Endothelial cell of umbilical vein (primary cell): ENCODE data around the gene PCNA. TPM values are rescaled to one million over a fixed set of nuclear protein-coding genes. Genes with fewer than 3 reads are reported as not detected.

Source experiments
- BruUV-seq: library from RNA; stranded (reverse); fragments of 400-500 nt; replicated peaks from 2 replicates; lab custom pipeline; 2021; lab: Mats Ljungman, UMichigan
- CTCF ChIA-PET: fragments of 300-600, 350-600 bp; sonication (Branson Sonifier 250); formaldehyde crosslinking; loops from one replicate; lab custom pipeline; 2021; ENCODE audit warnings: antibody characterized with exemption, inconsistent platforms; lab: Charles Lee
- POLR2A ChIA-PET: fragments of 300-600, 350-600 bp; sonication (Branson Sonifier 250); formaldehyde crosslinking; loops from one replicate; lab custom pipeline; 2021; ENCODE audit warnings: antibody characterized with exemption, inconsistent platforms; lab: Charles Lee
- DNase-seq: peaks from one replicate; pipeline ENCODE4 v3.0.0-alpha.2; 2011; ENCODE audit warnings: low read depth, low spot score
- FAIRE-seq: peaks from 2 replicates; lab custom pipeline; 2011; peaks lifted over from hg19 to GRCh38; lab: Jason Lieb, UNC
- H2AFZ ChIP-seq: 2 replicates; pipeline ENCODE4 v1.6.0; 2012; ENCODE audit warnings: low read depth, low read length, control low read depth, inconsistent platforms
- H3K27ac ChIP-seq: 2 replicates; pipeline ENCODE4 v1.5.1; 2011; ENCODE audit warnings: low read depth, mild to moderate bottlenecking, control low read depth, low read length, moderate library complexity; ENCODE audit not compliant: insufficient read depth
- H3K27me3 ChIP-seq, 2 experiments: 2 replicates each; pipeline versions ENCODE4 v1.6.0 to v1.6.1; 2011; ENCODE audit warnings: low read length in 2 of 2, mixed read lengths in 1 of 2; ENCODE audit not compliant: control insufficient read depth in 2 of 2, insufficient read depth in 2 of 2
- H3K36me3 ChIP-seq, 2 experiments: 2 replicates in 1 of 2; 3 replicates in 1 of 2; pipeline ENCODE4 v1.5.1; 2011; ENCODE audit warnings: low read length in 2 of 2, mild to moderate bottlenecking in 1 of 2, moderate library complexity in 1 of 2; ENCODE audit not compliant: control insufficient read depth in 2 of 2, insufficient read depth in 2 of 2; ENCODE audit errors: extremely low read depth in 1 of 2
- H3K4me1 ChIP-seq: 3 replicates; pipeline ENCODE4 v1.5.1; 2011; ENCODE audit warnings: mild to moderate bottlenecking, low read length; ENCODE audit not compliant: control insufficient read depth, insufficient read depth; ENCODE audit errors: extremely low read depth
- H3K4me2 ChIP-seq: 2 replicates; pipeline ENCODE4 v1.6.1; 2011; ENCODE audit warnings: low read length, control low read depth, mixed read lengths; ENCODE audit not compliant: insufficient read depth
- H3K4me3 ChIP-seq, 3 experiments: fragments of 200-600 bp in 1 of 3; sonication (generic), shearing (Covaris generic) in 1 of 3; replicated peaks in 1 of 3; 2 replicates each; pipeline ENCODE4 v1.5.1; 2011 to 2016; ENCODE audit warnings: control low read depth in 3 of 3, low read length in 3 of 3, mild to moderate bottlenecking in 2 of 3, inconsistent platforms in 1 of 3, low read depth in 1 of 3, moderate library complexity in 1 of 3; ENCODE audit not compliant: insufficient read depth in 1 of 3
- H3K79me2 ChIP-seq: 2 replicates; pipeline ENCODE4 v1.6.0; 2012; ENCODE audit warnings: low read length, inconsistent platforms; ENCODE audit not compliant: control insufficient read depth, insufficient read depth
- H3K9ac ChIP-seq: replicated peaks from 2 replicates; pipeline ENCODE3; 2011; ENCODE audit warnings: low read length, control low read depth; ENCODE audit not compliant: insufficient read depth; ENCODE audit errors: extremely low read depth
- H3K9me1 ChIP-seq: replicated peaks from 3 replicates; pipeline ENCODE4 v1.6.0; 2011; ENCODE audit warnings: mild to moderate bottlenecking, low read length; ENCODE audit not compliant: control insufficient read depth, insufficient read depth; ENCODE audit errors: extremely low read depth
- H3K9me3 ChIP-seq: replicated peaks from 2 replicates; pipeline ENCODE4 v1.5.1; 2012; ENCODE audit warnings: low read length, inconsistent platforms; ENCODE audit not compliant: control insufficient read depth, insufficient read depth
- H4K20me1 ChIP-seq: replicated peaks from 2 replicates; pipeline ENCODE3; 2011; ENCODE audit warnings: mild to moderate bottlenecking, low read length; ENCODE audit not compliant: control insufficient read depth, insufficient read depth; ENCODE audit errors: extremely low read depth
- EZH2 ChIP-seq: IDR thresholded peaks from 2 replicates; pipeline ENCODE4 v1.6.1; 2012; ENCODE audit warnings: borderline replicate concordance, low read depth, mild to moderate bottlenecking, moderate library complexity, low read length, inconsistent platforms; ENCODE audit not compliant: severe bottlenecking
- FOS ChIP-seq: IDR thresholded peaks from 2 replicates; pipeline ENCODE4 v1.6.1; 2011; ENCODE audit warnings: mild to moderate bottlenecking, low read length, moderate library complexity, borderline replicate concordance; ENCODE audit not compliant: insufficient read depth
- GATA2 ChIP-seq: IDR thresholded peaks from 2 replicates; pipeline ENCODE4 v1.7.0; 2011; ENCODE audit warnings: low read depth, mild to moderate bottlenecking, moderate library complexity, mixed read lengths, low read length; ENCODE audit not compliant: insufficient read length, insufficient read depth
- JUN ChIP-seq: IDR thresholded peaks from 2 replicates; pipeline ENCODE4 v1.6.1; 2011; ENCODE audit warnings: borderline replicate concordance, low read depth; ENCODE audit not compliant: insufficient read length, insufficient read depth
- MYC ChIP-seq: IDR thresholded peaks from one replicate; pipeline ENCODE4 v1.6.1; 2011; ENCODE audit warnings: mild to moderate bottlenecking, low read depth, low read length
- POLR2A ChIP-seq: IDR thresholded peaks from 2 replicates; pipeline ENCODE4 v1.6.1; 2012; ENCODE audit warnings: low read depth, mild to moderate bottlenecking, control low read depth, low read length
- POLR2AphosphoS5 ChIP-seq: IDR thresholded peaks from 2 replicates; pipeline ENCODE4 v1.6.1; 2012; ENCODE audit warnings: low read depth, mild to moderate bottlenecking, control low read depth, low read length, moderate library complexity; ENCODE audit not compliant: insufficient read depth
- dilution Hi-C: fragments of 300-500 bp; cut with MboI; formaldehyde crosslinking; loops from one replicate; pipeline ENCODE4 v1.15.0; 2019; ENCODE audit warnings: low sequenced_read_pairs; ENCODE audit not compliant: extremely low pct_ligation_motif_present
- intact Hi-C: fragments of 100-400 bp; cut with micrococcal nuclease; formaldehyde crosslinking; loops from one replicate; pipeline ENCODE4 v1.10.0; 2022
- polyA plus RNA-seq, 4 experiments: library from polyadenylated mRNA; depleted of rRNA in 3 of 4; stranded (reverse) in 3 of 4; unstranded in 1 of 4; fragments of >200 nt; gene quantifications; 2 replicates each; pipeline versions ENCODE4 v1.2.1 to v1.2.3, GENCODE V29; 2011 to 2012; ENCODE audit warnings: missing spikeins in 1 of 4
- total RNA-seq: library from RNA; stranded (reverse); gene quantifications from 2 replicates; pipeline ENCODE4 v1.2.3, GENCODE V29; 2021
- TF ChIP-seq, protein P1 (sequence below): IDR thresholded peaks from 2 replicates; pipeline ENCODE4 v1.6.1; 2011; ENCODE audit not compliant: insufficient read depth, insufficient read length

Gene PCNA
- total and polyA plus RNA-seq, 2 donors (not counting 3 experiments of a cell fraction or from before 2014, with no cell fraction given): 175 to 295 TPM

DNA sequence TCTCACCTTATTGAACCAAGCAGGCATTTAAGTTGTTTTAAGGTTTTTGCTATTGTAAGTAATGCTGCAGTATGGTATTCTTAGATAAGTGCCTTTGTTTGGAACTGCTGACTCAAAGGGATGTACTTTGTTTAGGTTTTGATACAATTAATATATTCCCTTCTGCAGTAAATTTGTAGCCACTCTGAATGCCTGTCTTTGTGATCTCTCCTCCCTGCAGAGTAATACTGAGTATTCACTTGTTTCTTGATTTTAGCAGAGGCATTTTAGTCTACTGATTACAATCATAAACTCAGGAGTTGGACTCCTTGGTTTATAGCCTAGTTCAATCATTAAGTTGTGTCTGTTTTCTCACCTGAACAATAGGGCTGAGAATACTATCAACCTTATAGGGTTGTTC, 20.4 kb upstream of the PCNA start:
- Histone ChIP-seq H3K9me1 (no peaks in the 10 kb centered on the region), H3K4me3 (no peak overlapping the region), H3K36me3 (no peaks in the 10 kb centered on the region), H3K27ac (no peak overlapping the region), H3K4me2 (no peak overlapping the region), H3K79me2 (peaks cover 23% of the 10 kb centered on the region), H3K4me1 (no peaks in the 10 kb centered on the region), H4K20me1 (no peaks in the 10 kb centered on the region), H3K27me3 (no peaks in the 10 kb centered on the region), H3K9ac (no peak overlapping the region), H2AFZ (no peak overlapping the region), H3K9me3 (no peaks in the 10 kb centered on the region)
- CTCF ChIA-PET: interaction anchor here (2.4 kb wide), 1 partner anchor 14 kb away, joined by 8 read pairs; the partner anchor contains the start of gene CDS2
- no TSS peak for BruUV-seq
- dilution Hi-C loops (no loop called here), intact Hi-C loops (no loop called here)
- DNase-seq: no peak
- POLR2A ChIA-PET: interaction anchor here (0.6 to 1.3 kb wide), 2 partner anchors 14 to 52 kb away, joined by 3 read pairs; partner anchors contain the start of gene CDS2
- no peak for FAIRE-seq
- TF ChIP-seq POLR2A (no peak), JUN (no peak), GATA2 (no peak)
- TF ChIP-seq, protein P1, sequence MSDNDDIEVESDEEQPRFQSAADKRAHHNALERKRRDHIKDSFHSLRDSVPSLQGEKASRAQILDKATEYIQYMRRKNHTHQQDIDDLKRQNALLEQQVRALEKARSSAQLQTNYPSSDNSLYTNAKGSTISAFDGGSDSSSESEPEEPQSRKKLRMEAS: no peak

DNA sequence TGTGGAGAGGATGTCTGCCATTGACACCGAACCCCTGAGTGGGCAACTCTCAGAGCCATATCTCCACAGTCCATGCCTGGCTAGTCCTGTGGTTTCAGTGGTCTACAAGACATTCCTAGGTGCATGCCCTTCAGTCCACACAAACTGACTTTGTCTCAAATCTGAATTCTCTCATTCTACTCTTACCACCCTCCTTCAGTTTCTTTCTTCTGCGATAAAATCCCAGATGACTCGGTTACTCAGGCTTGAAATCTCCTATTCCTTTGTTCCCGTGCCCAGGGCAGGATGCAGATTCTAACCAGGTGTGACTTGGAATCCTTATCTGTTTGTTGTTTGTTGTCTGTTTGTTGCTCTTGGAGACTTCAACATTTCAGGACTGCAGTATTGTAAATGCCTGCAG, 16.3 kb upstream of the PCNA start:
- no peak overlapping the region for H3K4me2 ChIP-seq
- POLR2A ChIA-PET: interaction anchor here (1.2 kb wide), 1 partner anchor 9 kb away, joined by 3 read pairs; the partner anchor contains the start of gene CDS2

More for the DNA sequence above, 16.3 kb upstream of the PCNA start:
- FAIRE-seq (no peak), DNase-seq (no peak)
- dilution Hi-C loops: no loop called here
- peaks cover 33% of the 10 kb centered on the region for H3K79me2 ChIP-seq
- no peak overlapping the region for H3K9ac ChIP-seq
- no peaks in the 10 kb centered on the region for H3K4me1 ChIP-seq
- intact Hi-C loops: no loop called here
- H3K36me3 ChIP-seq: no peaks in the 10 kb centered on the region
- no peaks in the 10 kb centered on the region for H4K20me1 ChIP-seq
- CTCF ChIA-PET: interaction anchor here (1.4 to 1.7 kb wide), 2 partner anchors 9 to 56 kb away, joined by 4 read pairs; partner anchors contain the start of gene CDS2
- no peak overlapping the region for H3K4me3 ChIP-seq
- no peak overlapping the region for H3K27ac ChIP-seq
- H2AFZ ChIP-seq: no peak overlapping the region
- TF ChIP-seq FOS (no peak), JUN (no peak), POLR2A (no peak), EZH2 (no peak), MYC (no peak), POLR2AphosphoS5 (no peak), GATA2 (no peak)
- TF ChIP-seq, protein P1: no peak
- H3K9me3 ChIP-seq: no peaks in the 10 kb centered on the region
- no peaks in the 10 kb centered on the region for H3K27me3 ChIP-seq
- no peaks in the 10 kb centered on the region for H3K9me1 ChIP-seq
- no TSS peak for BruUV-seq
